CD4-positive, alpha-beta T cell (primary cell): Measurements from ENCODE around the gene IQCE. TPM values are rescaled to one million over a fixed set of nuclear protein-coding genes. Genes with fewer than 3 reads are reported as not detected.

Source experiments
- ATAC-seq: fragments of 200-7000 bp; cut with Tn5 transposase; one replicate; pipeline ENCODE4 v1.10.0; 2022; ENCODE audit warnings: mild to moderate bottlenecking; ENCODE audit not compliant: poor library complexity
- CTCF ChIA-PET: fragments of 350-600 bp; sonication (Branson Sonifier 250); formaldehyde crosslinking; loops from one replicate; lab custom pipeline; 2021; ENCODE audit warnings: antibody characterized with exemption, inconsistent platforms; lab: Charles Lee
- POLR2A ChIA-PET: fragments of 350-600 bp; sonication (Branson Sonifier 250); formaldehyde crosslinking; loops from one replicate; lab custom pipeline; 2021; ENCODE audit warnings: antibody characterized with exemption, inconsistent platforms; lab: Charles Lee
- DNase-seq, 14 experiments: peaks; one replicate each; pipeline ENCODE4 v3.0.0-alpha.2; 2013 to 2020; ENCODE audit warnings: mixed read lengths in 2 of 14
- H3K27ac ChIP-seq, 2 donors: one replicate each; pipeline versions ENCODE4 v1.5.1 to v1.7.0; 2013; ENCODE audit warnings: low read length in 2 of 2, low read depth in 1 of 2, mild to moderate bottlenecking in 1 of 2
- H3K27me3 ChIP-seq, 2 experiments: 1 replicate in 1 of 2; 2 replicates in 1 of 2; pipeline versions ENCODE4 v1.6.1 to v1.7.0; 2013; ENCODE audit warnings: low read length in 2 of 2, control low read depth in 1 of 2, mild to moderate bottlenecking in 1 of 2, moderate library complexity in 1 of 2; ENCODE audit not compliant: insufficient read depth in 2 of 2, control insufficient read depth in 1 of 2
- H3K36me3 ChIP-seq: one replicate; pipeline ENCODE4 v1.6.1; 2013; ENCODE audit warnings: low read length, control low read depth; ENCODE audit not compliant: insufficient read depth
- H3K4me1 ChIP-seq: one replicate; pipeline ENCODE4 v1.6.1; 2013; ENCODE audit warnings: low read length, control low read depth; ENCODE audit not compliant: insufficient read depth
- H3K4me3 ChIP-seq: one replicate; pipeline ENCODE4 v1.5.1; 2013; ENCODE audit warnings: mild to moderate bottlenecking, low read length, moderate library complexity
- H3K9me3 ChIP-seq, 2 experiments: 1 replicate in 1 of 2; 2 replicates in 1 of 2; pipeline versions ENCODE4 v1.6.1 to v1.7.0; 2013; ENCODE audit warnings: low read length in 2 of 2, mild to moderate bottlenecking in 2 of 2, control low read depth in 1 of 2, moderate library complexity in 1 of 2; ENCODE audit not compliant: control insufficient read depth in 1 of 2, insufficient read depth in 1 of 2
- H3K27ac Mint-ChIP-seq: one replicate; pipeline ENCODE4 v1.8.0; 2020; ENCODE audit warnings: mixed read lengths
- H3K27me3 Mint-ChIP-seq: one replicate; pipeline ENCODE4 v1.8.0; 2021; ENCODE audit warnings: mixed read lengths
- H3K36me3 Mint-ChIP-seq: one replicate; pipeline ENCODE4 v1.8.0; 2021; ENCODE audit warnings: low read depth, mixed read lengths
- H3K4me1 Mint-ChIP-seq: one replicate; pipeline ENCODE4 v1.8.0; 2021; ENCODE audit warnings: low read depth, mixed read lengths
- H3K4me3 Mint-ChIP-seq: one replicate; pipeline ENCODE4 v1.8.0; 2020; ENCODE audit warnings: mild to moderate bottlenecking, mixed read lengths
- H3K9me3 Mint-ChIP-seq: one replicate; pipeline ENCODE4 v1.8.0; 2020; ENCODE audit warnings: mixed read lengths
- intact Hi-C, 2 experiments: fragments of 100-400 bp; cut with DNase I in 1 of 2; cut with micrococcal nuclease in 1 of 2; formaldehyde crosslinking; loops; one replicate each; pipeline versions ENCODE4 v1.15.1 to v1.9.0; 2023 to 2025; cut with DNase I, micrococcal nuclease
- total RNA-seq, 174 experiments: library from RNA in 2 of 174; stranded (reverse) in 2 of 174; gene quantifications; one replicate each; pipeline ENCODE4 v1.2.3 and lab custom pipeline; 2021 to 2026
- TF ChIP-seq, protein P1 (sequence below): fragments of 200-600 bp; IDR thresholded peaks from one replicate; pipeline ENCODE4 v1.8.0; 2022; ENCODE audit warnings: antibody characterized with exemption, mild to moderate bottlenecking

IQCE gene
- total RNA-seq, 2 experiments from 2014 or later, result 4.3 to 5.6 TPM

GRCh38 chr7:2540641-2541051 is 18.1 kb upstream of the IQCE start:
- TF ChIP-seq, protein P1, sequence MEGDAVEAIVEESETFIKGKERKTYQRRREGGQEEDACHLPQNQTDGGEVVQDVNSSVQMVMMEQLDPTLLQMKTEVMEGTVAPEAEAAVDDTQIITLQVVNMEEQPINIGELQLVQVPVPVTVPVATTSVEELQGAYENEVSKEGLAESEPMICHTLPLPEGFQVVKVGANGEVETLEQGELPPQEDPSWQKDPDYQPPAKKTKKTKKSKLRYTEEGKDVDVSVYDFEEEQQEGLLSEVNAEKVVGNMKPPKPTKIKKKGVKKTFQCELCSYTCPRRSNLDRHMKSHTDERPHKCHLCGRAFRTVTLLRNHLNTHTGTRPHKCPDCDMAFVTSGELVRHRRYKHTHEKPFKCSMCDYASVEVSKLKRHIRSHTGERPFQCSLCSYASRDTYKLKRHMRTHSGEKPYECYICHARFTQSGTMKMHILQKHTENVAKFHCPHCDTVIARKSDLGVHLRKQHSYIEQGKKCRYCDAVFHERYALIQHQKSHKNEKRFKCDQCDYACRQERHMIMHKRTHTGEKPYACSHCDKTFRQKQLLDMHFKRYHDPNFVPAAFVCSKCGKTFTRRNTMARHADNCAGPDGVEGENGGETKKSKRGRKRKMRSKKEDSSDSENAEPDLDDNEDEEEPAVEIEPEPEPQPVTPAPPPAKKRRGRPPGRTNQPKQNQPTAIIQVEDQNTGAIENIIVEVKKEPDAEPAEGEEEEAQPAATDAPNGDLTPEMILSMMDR, result no peak
- ChIA-PET CTCF (no interaction called here), POLR2A (no interaction called here)
- Histone ChIP-seq H3K27ac (no peak overlapping the region), H3K4me3 (no peak overlapping the region), H3K4me1 (no peaks in the 10 kb centered on the region), H3K9me3 (no peaks in the 10 kb centered on the region), H3K27me3 (no peaks in the 10 kb centered on the region), H3K36me3 (peaks cover 61% of the 10 kb centered on the region)
- peak in 2 of 14 experiments; percentile 3 to 30 for DNase-seq
- no peaks in the 10 kb centered on the region for H3K27me3 Mint-ChIP-seq
- ATAC-seq, result peak; percentile 12
- no peaks in the 10 kb centered on the region for H3K9me3 Mint-ChIP-seq
- H3K4me3 Mint-ChIP-seq, result no peak overlapping the region
- no peaks in the 10 kb centered on the region for H3K4me1 Mint-ChIP-seq
- intact Hi-C loops, result no loop called here
- peaks cover 45% of the 10 kb centered on the region for H3K36me3 Mint-ChIP-seq
- no peak overlapping the region for H3K27ac Mint-ChIP-seq

DNA sequence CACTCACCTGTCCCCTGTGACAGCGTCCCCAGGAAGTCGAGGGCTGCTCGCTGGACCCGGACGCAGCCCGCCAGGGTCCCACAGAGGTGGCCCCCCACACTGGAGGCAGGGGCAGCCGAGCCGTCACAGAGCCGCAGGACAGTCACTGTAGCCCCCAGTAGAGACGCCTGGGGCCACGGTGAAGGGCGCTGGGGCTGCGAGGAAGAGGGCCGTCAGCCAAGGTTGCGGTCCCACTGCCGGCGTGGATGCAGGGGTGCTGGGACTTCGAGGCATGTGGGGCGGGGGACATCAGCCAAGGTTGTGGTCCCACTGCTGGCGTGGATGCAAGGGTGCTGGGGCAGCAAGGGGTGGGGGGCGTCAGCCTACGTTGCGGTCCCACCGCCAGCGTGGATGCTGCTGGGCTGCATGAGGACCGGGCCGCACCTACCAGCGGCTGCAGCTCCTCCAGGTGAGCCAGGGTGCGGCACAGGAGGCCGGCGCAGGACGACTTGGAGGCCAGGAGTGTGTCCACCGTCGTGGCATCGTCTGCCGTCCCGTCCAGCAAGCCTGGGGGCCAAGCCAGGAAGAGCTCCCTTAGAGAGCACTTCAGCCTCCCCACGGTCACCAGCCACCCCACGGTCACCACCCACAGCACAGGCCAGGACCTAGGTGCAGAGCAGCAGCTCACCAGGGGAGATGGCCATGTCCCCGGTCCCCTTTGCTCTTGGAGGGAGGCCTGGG is 17.3 kb upstream of the IQCE start:
- no peak overlapping the region for H3K4me3 ChIP-seq
- H3K27ac ChIP-seq, result no peak overlapping the region
- Mint-ChIP-seq H3K9me3 (no peaks in the 10 kb centered on the region), H3K4me1 (no peaks in the 10 kb centered on the region), H3K27ac (no peak overlapping the region), H3K36me3 (peaks cover 53% of the 10 kb centered on the region), H3K4me3 (no peak overlapping the region), H3K27me3 (no peaks in the 10 kb centered on the region)
- TF ChIP-seq, protein P1, result no peak
- H3K9me3 ChIP-seq, result no peaks in the 10 kb centered on the region
- no peaks in the 10 kb centered on the region for H3K27me3 ChIP-seq
- intact Hi-C loops, result no loop called here
- DNase-seq (peak in 1 of 14 experiments; percentile 30), ATAC-seq (no peak)
- ChIA-PET CTCF (no interaction called here), POLR2A (interaction anchor here (1.4 kb wide), 1 partner anchor 12 kb away, joined by 4 read pairs; no protein-coding TSS in a partner anchor)
- H3K4me1 ChIP-seq, result no peaks in the 10 kb centered on the region
- peaks cover 68% of the 10 kb centered on the region for H3K36me3 ChIP-seq

DNA sequence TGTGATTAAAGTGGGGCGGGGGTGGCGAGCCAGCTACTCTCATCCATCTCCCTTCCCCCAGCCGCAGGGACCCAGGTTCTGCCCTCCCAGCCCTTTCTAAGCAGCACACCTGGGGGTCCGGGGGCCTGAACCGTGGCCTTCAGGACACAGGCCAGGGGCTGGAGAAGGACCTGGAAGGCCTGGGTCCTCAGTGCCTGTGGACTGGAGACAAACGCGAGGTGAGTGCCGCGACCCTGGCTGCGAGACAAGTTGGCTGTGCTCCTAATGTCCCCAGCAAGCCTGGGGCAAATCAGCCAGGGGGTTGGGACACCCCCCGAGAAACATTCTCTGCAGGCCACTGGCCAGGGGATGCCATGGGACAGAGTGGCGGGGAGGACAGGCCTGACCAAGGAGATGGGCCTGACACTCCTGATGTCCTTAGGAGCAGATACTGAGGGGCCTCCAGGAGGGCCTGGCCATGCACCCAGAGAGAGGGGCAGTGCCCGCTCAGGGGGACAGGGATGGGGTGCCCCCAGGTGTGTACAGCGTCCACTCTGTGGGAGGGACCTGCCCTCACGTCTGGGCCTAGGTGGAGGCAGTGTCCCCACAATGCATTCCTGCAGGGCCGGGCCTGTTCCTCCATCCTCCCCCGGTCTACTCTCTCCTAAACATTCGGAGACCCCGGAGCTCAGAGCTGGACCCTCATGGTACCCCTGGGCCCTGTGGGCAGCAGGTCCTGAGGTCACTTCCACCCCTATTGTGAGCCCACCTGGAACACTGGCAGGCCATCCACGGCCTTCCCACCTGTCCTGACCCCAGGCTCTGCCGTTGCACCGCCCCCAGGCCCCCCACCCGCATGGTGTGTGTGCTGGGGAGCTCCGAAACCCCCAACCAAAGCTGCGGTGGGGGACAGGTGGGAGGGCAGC is 16.5 kb upstream of the IQCE start:
- H3K4me3 ChIP-seq, result no peak overlapping the region
- H3K4me1 Mint-ChIP-seq, result no peaks in the 10 kb centered on the region
- TF ChIP-seq, protein P1, result no peak
- DNase-seq (peak in 1 of 14 experiments; percentile 28), ATAC-seq (no peak)
- no peak overlapping the region for H3K27ac ChIP-seq
- intact Hi-C loops, result no loop called here
- H3K36me3 ChIP-seq, result peaks cover 75% of the 10 kb centered on the region
- no peak overlapping the region for H3K27ac Mint-ChIP-seq
- H3K9me3 Mint-ChIP-seq, result no peaks in the 10 kb centered on the region
- POLR2A ChIA-PET, result interaction anchor here (1.4 kb wide), 1 partner anchor 12 kb away, joined by 4 read pairs; no protein-coding TSS in a partner anchor
- no peaks in the 10 kb centered on the region for H3K4me1 ChIP-seq
- H3K36me3 Mint-ChIP-seq, result peaks cover 60% of the 10 kb centered on the region
- H3K4me3 Mint-ChIP-seq, result no peak overlapping the region
- no peaks in the 10 kb centered on the region for H3K27me3 Mint-ChIP-seq
- H3K27me3 ChIP-seq, result no peaks in the 10 kb centered on the region
- no peaks in the 10 kb centered on the region for H3K9me3 ChIP-seq
- CTCF ChIA-PET, result interaction anchor here (0.6 kb wide), 1 partner anchor 10 kb away, joined by 3 read pairs; no protein-coding TSS in a partner anchor
